ENCODE data around the gene WDR20.

The WDR20 gene

DNA sequence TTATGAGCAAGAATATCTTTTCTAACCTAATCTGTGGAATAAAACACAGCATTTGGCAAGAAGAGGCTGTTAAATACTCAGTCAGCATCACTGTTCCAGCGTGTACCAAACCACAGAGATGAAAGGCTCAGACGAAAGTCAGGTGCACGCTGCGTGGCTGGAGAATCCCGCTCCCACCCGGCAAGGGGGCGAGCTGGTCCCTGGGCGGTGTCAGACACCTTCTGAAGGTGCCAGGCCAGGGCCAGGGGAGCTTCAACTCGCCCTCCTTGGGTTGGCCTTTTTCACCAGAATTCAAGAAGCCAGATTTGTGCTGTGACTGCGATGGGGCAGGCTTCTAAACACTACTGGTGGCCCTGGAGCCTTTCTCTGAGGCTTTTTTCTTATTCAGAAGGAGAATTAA, 73.1 kb downstream of the WDR20 start:
- DNase-seq (ENCODE audit: low read depth) = no peak
- H3K4me3 ChIP-seq (ENCODE audit: low read length) = no peak overlapping the region
- TF ChIP-seq, protein P1, sequence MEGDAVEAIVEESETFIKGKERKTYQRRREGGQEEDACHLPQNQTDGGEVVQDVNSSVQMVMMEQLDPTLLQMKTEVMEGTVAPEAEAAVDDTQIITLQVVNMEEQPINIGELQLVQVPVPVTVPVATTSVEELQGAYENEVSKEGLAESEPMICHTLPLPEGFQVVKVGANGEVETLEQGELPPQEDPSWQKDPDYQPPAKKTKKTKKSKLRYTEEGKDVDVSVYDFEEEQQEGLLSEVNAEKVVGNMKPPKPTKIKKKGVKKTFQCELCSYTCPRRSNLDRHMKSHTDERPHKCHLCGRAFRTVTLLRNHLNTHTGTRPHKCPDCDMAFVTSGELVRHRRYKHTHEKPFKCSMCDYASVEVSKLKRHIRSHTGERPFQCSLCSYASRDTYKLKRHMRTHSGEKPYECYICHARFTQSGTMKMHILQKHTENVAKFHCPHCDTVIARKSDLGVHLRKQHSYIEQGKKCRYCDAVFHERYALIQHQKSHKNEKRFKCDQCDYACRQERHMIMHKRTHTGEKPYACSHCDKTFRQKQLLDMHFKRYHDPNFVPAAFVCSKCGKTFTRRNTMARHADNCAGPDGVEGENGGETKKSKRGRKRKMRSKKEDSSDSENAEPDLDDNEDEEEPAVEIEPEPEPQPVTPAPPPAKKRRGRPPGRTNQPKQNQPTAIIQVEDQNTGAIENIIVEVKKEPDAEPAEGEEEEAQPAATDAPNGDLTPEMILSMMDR (IDR thresholded peaks at IDR 0.05; ENCODE audit: insufficient read depth, low read depth, low read length, missing control alignments) = no peak

DNA sequence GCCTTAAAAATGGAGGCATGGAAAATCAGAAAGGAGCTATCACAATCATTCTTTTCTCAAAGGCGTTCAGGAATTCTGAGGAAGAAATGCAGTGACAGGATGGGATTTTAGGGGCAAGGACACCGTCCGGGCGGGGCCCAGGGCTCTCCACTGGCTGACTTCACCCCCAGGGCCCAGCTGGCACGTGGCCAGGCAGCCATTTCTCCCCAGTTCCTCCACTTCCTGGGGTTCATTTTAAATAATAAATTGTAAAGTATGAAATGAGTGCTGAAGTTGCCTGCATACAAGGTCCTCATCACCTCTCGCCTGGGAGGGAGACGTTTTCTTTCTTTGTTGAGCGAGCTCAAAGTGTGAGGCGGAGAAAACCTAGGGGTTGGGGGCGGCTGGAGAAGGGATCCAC, 73.8 kb downstream of the WDR20 start:
- H3K4me3 ChIP-seq (ENCODE audit: low read length) = no peak overlapping the region
- TF ChIP-seq, protein P1 (IDR thresholded peaks at IDR 0.05; ENCODE audit: insufficient read depth, low read depth, low read length, missing control alignments) = no peak

DNA sequence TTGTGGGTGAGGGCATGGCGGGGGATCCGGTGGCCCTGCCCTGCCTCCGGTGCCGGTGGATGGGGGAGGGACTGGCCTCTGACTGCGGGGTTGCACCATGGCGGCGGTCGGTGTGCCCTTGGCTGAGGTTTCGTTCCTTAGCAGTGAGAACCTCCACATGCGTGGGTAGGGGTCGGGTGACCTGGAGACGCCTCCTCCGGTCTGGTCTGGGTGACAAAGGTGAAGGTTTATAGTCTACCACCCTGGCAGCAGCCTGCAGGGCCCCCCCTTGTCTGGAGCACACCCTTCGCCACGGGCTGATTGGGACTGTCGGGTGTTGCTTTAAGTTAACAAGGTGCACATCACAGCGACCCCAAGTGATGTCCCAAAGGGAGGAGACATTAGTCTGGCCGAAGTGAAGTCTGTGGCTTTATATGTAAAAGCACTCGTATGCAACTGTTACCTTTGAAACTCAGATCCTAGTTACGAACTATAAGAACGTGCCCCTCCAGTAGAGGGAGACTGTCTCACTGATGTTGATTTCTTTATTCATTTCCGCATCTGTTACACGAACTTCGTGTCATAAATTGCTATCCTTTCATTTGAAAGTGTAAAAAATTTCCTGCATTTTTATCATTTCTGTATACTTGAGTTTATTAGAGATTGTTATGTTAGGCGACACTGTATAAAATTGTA, 74.4 kb downstream of the WDR20 start:
- TF ChIP-seq, protein P1 (IDR thresholded peaks at IDR 0.05; ENCODE audit: insufficient read depth, low read depth, low read length, missing control alignments) = peak; percentile 22
- no peak overlapping the region for H3K4me3 ChIP-seq (ENCODE audit: low read length)
- peak; percentile 9 for DNase-seq (ENCODE audit: low read depth)

More for the DNA sequence above, 73.8 kb downstream of the WDR20 start:
- no peak for DNase-seq (ENCODE audit: low read depth)

DNA sequence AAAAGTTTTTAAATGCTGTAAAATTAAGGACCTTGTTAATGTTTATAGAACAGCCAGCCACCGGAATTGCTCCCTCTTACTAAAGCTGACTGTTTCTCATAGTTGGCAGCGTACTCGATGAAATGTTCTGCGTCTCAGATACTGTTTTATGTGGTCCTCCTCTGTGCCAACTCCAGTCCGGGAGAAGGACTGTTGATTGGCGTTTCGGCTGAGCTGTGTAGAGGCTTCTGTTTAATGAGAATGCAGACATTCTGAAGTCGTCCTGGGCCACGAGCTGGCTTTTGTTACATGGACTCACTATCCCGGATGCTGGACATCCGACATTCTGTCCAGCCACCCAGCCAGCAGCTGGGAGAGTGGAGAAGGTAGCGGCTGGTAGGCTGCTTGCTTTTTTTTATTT, 75.4 kb downstream of the WDR20 start:
- H3K4me3 ChIP-seq (ENCODE audit: low read length) = no peak overlapping the region
- DNase-seq (ENCODE audit: low read depth) = peak; percentile 13
- TF ChIP-seq, protein P1 (IDR thresholded peaks at IDR 0.05; ENCODE audit: insufficient read depth, low read depth, low read length, missing control alignments) = no peak

DNA sequence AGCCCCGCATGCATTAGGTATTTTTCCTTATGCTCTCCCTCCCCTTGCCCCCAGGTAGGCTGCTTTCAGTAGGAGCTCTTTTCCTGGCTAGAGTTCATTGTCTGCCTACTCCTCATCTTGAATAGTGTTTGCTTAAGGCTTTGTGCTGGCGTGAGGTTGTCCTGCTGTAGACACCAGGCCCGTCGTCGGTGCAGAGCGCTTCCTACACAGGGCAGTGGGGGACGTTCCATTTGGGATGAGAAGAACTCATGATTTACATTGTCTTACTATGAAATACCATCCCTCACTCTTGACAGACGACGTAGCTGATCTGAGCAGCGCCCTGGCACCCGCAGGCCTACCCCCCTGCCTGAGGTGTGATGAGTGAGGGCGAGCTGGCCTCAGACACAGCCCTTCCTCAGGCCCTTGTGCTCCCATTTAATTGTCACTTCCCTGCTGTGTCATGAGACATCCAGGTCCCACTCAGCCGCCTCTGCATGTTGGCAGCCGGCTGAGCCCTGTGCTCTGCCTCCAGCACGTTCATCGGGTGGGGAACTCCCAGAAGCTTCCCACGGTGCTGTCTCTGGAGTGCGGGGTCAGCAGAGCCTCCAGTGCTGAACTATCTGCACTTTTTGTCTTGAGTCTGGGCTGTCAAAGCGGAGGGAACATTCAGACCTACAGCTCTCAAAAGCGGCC, 76.0 kb downstream of the WDR20 start:
- peak; percentile 11 for DNase-seq (ENCODE audit: low read depth)
- TF ChIP-seq, protein P1 (IDR thresholded peaks at IDR 0.05; ENCODE audit: insufficient read depth, low read depth, low read length, missing control alignments) = no peak
- H3K4me3 ChIP-seq (ENCODE audit: low read length) = no peak overlapping the region

DNA sequence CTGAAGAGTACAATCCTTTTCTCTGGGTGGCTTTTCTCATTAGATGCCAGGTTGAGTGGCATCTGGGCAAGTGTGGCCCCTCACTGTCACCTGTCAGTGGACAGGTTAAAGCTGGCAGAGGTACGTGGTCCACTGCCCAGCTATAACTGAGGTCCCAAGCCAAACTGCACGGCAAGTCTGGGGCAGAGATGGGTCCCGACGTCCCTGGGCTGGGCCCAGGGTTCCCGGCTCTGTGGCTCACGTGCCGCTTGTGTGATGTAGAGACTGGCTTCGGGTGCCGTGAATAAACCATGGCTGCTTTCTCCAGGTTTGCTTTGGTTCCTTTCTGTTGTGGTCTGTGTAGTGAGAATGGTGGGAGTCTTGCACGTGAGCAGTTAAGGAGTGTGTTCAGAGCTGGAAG, 77.7 kb downstream of the WDR20 start:
- no peak for DNase-seq (ENCODE audit: low read depth)
- TF ChIP-seq, protein P1 (IDR thresholded peaks at IDR 0.05; ENCODE audit: insufficient read depth, low read depth, low read length, missing control alignments) = no peak
- H3K4me3 ChIP-seq (ENCODE audit: low read length) = no peak overlapping the region
